Stimulated activated CD8-positive, alpha-beta memory T cell treated with anti-CD3 and anti-CD28 coated beads, Interleukin-12 subunit alpha, Interleukin-12 subunit beta, amount 100 ng/mL, for 24 hours (primary cell): ENCODE data around the gene SCYGR1.
"Not testable (repeated sequence)": the region's sequence is repeated elsewhere in the genome, so short reads cannot be mapped to it uniquely, and the experiment has no call there.

ENCODE experiments used
- DNase-seq: peaks from one replicate; pipeline ENCODE4 v3.0.0-alpha.2; 2020; ENCODE audit errors: extremely low read depth

Gene SCYGR1, protein sequence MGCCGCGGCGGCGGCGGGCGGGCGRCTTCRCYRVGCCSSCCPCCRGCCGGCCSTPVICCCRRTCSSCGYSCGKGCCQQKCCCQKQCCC

DNA sequence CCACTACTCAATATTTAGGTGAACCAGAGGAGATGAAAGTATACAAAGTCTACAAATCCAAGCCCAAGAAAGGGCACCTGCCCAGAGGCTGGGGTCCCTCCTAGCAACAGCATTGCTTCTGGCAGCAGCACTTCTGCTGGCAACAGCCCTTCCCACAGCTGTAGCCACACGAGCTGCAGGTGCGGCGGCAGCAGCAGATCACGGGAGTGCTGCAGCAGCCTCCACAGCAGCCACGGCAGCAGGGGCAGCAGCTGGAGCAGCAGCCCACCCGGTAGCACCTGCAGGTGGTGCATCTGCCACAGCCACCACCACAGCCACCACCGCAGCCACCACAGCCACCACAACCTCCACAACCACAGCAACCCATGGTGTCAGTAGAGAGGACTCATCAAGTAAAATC lies at the start of gene SCYGR1:
Gene SCYGR1 (minus strand): TSS at position 367 of the 400 bp plus-strand sequence. CDS start 0 bp downstream, at position 367.
- not testable (repeated sequence) for DNase-seq

DNA sequence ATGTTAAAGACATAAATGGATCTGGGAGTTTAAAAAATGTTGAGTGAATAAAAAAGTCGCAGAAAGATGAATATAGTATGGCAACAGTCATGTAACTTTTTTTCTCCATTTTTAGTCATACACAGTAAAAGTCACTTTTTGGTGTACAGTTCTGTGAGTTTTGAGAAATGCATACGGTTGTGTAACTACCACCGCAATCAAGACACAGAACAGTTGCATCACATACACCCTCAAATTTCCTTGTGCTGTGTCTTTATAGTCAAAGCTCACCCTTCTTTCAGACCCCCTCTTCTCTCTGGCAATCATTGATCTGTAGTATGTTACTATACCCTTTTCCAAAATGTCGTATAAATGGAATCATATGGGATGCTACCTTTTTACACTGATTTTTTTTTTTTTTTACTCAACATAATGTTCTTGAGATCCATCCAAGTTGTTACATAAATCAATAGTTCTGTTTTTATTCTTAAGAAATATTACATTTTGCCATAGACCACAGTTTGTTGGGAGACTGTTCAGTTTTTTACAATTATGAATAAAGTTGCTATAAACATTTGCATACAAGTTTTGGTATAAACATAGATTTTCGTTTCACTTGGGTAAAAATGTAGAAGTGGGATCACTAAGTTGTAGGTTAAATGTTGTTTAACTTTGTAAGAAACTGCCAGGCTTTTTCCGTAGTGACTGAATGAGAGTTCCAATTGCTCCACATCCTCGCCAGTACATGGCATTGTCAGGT lies 48.9 kb upstream of the SCYGR1 start:
- no peak for DNase-seq

DNA sequence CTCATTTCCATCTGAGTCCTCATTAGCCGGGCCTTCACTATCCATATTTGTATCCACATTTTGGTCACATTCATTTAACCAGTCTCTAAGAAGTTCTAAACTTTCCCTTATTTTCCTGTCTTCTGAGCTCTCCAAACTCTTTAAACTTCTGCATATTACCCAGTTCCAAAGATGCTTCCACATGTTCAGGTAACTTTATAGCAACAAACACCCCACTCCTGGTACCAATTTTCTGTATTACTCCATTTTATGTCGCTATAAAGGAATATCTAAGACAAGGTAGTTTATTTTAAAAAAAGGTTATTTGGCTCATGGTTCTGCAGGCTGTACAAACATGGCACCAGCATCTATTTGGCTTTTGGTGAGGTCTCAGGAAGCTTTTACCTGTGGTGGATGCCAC lies 45.4 kb upstream of the SCYGR1 start:
- DNase-seq: no peak

DNA sequence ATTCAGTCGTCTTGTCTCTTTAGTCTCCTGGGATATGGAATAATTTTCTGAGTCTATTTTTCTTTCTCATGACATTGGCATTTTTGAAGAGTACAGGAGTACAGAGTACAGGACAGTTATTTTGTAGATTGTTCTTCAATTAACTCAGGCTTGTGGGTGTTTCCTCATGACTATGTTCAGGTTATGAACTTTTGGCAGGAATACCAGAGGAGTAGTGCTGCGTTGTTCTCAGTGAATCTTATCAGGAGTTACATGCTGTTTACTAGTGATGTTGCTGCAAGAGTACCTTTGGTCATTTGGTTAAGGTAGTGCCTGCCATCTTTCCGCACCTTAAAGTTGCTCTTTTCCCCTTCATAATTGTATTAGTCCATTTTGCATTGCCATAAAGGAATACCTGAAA lies 42.9 kb upstream of the SCYGR1 start:
- DNase-seq: no peak

DNA sequence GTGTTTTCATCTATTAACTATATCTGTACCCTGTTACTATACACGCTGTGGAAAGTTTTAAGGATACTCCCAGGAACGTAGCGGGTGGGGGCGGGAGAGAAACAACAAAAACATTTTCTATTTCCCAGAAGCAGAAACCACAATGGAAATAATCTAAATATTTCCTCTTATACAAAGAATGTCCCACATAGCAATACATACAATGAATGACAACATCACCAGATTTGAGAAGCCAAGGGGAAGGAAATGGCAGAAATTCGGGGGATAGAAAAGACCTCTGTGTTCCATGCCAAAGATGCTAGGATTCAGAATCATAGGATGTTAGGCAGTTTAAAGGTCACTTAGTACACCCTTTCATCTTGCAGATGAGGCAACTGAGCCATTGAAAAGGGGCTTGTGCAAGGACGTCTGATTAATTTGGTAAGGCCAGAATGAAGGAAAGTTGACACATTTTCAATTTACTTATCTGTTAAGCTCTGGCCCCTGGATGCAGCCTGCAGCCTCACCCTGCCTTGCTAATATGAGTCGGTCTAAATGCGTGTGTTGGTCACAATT lies 41.1 kb upstream of the SCYGR1 start:
- DNase-seq: no peak

DNA sequence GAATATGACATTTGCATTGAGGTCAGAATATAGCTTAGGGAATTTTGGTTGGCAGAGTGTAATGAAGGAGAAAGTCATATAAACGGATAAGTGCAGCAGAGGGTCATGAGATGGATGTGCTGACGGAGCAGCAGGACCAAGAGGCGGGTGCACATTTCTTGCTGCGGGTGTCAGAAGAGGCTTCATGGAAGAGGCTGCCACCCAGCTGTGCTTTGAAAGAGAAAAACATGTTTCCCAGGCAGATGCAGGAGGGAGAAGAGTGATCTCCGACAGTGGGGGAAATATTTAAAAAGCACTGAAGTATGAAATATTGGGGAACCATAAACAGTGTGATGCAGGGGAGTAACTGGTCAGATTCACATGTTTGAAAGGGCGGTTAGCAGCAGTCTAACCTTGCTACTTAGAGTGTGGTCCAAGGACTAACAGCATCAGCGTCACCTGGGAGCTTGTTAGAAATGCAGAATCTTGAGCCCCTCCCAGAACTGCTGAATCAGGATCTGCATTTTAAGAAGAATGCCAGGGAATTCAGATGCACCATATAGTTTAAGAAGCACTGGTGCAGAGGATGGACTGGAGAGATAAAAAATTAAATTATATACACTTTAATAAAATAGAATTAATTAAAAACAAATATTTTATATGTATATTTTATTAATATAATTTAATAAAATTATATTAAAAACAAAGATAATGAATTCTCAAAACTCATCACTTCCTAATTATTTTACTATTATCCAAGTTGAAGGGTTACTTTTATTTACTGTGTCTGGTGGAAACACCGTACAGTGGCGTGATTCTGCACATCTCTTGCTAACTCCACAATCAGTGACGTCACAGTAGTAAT lies 36.1 kb upstream of the SCYGR1 start:
- no peak for DNase-seq

DNA sequence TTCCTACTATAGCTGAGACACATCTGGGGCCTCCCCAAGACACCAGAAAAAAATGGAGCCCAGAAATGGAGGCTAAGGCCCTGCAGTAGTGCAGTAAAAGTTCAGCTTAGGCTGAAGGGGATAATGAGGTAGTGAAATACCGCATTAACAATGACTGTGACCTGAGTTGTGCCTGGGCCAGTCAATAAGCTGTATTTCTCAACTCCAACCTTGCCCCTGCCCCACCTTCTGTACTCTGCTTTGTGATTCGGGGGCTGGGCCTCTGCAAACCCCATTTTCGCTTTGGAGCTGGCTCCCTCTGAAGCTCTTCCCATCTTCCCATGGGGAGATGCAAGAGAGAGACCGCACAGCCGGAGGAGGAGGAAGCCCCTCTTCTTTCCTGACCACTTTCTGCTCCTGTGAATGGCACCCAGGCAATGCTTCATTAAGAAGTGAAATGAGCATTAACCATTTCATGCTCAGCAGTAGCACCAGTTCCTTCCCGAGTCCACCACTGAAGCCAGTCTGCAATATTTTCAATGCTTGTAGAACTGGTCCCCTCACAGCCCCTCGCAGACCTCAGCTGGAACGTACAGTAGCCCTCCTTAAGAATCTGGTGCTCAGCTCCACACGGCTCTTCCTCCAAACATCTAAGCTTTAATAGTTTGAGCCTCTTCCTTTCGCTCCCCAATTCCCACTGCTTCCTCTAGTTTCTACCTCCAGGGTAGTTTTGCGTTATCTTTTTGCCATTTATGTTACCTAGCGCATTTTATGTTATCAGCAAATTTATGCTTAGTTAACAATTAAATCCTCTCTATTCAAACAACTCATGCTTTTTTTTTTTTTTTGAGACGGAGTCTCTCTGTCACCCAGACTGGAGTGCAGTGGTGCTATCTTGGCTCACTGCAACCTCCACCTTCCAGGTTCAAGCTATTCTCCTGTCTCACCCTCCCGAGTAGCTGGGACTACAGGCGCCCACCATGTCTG lies 32.6 kb upstream of the SCYGR1 start:
- no peak for DNase-seq

DNA sequence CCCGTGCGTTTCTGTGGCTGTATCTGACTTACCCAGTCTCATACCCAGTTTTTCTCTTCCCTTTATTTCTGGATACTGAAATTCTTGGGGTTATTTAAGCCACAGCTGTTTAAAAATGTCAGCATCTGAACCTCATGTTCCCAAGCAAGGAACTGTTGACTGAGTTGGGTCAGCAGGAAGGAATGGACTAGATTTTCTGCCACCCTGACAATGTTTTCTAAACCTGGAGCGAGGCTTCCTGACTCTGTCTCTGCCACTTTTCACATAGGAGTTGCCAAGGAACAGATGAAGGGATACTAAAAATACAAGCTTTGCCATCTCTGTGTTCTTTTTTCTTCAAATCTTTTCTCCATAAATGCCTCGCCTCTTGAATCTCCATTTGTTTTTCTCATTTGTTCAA lies 29.0 kb upstream of the SCYGR1 start:
- no peak for DNase-seq

DNA sequence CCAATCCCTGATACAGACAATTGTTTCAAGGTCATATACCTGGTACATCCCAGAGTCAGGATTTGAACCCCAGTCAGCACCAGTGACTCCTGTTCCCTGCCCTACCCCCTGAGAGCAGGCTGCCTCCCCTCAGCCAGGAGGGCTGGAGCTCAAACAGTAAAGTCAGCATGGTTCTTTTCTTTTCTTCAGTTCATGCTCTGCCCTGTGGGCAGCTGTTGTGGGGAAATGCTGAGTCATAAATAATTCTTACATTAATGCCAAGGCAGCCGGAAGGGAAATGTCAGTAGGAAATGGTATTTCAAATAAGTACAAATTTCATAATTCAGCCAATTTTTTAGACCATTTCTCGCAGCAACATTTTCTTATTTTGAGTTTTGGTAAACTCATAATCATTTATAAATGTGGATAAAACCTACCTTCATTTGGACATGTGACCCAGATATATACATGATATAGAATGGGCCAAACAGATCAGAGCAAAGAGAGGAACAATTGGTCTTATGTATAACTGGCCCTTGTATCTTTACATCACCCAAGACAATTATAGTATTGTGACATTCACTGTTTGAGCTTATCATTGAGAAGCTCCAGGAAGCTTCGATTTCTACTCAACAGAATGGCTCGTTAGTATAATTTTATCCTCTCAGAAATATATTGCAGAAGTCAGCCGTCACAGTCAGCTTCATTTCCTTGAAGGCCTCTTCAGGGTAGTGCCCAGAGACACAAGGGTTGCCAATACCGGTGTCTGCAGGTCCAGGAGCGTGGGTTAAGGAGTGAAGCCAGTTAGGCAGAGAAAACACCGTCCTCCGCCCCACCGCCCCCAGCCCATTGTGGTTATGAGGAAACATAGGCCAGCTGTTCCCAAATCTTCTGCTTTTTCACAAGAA lies 28.0 kb upstream of the SCYGR1 start:
- no peak for DNase-seq

DNA sequence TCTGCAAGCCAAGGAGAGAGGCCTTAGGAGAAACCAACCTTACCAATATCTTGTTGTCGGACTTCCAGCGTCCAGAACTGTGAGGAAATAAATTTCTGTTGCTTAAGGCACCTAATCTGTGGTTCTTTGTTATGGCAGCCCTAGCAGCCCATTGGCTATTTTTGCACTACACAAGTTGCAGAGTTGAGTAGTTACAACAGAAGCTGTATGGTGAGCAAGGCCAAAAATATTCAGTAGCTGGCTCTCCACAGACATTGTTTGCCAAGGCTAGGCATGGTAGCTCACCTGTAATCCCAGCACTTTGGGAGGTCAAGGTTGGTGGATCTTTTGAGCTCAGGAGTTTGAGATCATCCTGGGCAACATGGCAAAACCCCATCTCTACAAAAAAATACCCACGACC lies 27.1 kb upstream of the SCYGR1 start:
- DNase-seq: no peak

DNA sequence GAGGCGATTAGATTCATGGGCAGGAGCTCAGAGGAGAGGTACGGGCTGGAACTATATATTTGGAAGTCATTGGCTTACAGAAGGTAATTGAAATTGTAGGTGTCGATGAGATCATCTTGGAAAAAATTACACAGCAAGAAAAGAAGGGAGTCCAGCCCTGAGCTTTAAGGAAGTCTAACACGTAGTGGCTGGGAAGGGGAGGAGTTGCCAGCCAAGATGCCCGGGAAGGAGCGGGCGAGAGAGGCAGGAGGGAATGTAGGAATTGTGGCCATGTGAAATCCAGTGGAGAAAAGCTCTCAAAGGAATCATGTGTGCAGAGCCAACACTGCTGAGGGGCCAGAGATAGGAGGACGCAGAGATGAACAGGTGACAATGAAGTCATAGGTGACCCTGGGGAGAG lies 25.6 kb upstream of the SCYGR1 start:
- DNase-seq: no peak

DNA sequence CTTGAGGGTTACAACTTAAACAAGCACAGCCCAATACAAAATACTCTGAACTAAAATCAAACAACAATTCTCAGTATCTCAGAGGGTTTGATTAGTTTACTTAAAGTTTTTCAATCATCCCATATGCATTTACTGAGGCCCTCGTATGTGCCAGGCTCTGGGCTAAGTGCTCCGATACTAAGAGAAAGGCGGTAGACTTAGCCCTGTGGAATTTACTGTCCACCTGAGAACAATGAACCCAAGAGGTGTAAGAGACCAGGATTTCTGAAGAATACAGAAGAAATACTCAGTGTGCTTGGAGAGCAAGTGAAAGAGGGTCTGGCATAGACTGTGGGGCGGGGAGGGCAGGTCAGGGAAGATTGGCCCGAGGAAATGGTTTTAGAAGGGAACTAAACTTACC lies 25.1 kb upstream of the SCYGR1 start:
- no peak for DNase-seq

DNA sequence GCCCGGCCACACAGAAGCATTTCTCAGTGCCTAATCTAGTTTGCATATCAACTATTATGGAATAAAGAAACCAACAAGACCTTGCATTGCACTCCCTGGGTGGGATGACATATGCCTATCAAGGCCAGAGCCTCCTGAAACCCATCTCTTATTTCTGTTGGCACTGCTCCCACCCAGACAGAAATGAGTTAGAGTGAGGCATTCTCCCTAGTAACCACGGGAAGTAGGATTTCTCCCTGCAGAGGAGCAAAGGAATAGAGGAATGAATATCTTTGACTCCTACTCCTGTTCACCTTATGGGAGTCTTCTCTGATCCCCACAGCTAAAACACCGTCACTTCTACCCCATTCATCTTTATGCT lies 24.2 kb upstream of the SCYGR1 start:
- no peak for DNase-seq

DNA sequence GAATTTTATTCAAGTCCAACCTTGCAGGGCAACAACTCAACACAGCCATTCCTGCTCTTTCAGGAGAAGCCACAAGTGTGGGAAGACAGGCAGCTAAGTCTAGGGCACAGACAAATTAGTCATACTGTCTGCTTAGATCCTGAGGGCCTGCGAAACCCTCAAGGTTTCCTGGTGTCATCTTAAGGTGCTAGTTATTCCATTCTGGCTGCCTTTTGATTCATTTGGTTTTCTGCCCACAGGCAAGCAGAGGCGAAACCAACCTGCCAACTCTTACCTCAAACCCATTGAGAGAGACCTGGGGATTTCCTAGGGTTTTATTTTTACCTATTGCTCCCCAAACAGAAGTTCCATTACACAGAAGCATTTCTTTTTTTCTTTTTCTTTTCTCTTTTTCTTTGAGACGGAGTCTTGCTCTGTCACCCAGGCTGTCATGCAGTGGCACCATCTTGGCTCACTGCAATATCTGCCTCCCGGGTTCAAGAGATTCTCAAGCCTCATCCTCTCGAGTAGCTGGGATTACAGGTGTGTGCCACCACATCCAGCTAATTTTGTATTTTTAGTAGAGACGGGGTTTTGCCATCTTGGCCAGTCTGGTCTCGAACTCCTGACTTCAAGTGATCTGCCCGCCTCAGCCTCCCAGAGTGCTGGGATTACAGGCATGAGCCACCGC lies 23.7 kb upstream of the SCYGR1 start:
- peak; percentile 9 for DNase-seq

DNA sequence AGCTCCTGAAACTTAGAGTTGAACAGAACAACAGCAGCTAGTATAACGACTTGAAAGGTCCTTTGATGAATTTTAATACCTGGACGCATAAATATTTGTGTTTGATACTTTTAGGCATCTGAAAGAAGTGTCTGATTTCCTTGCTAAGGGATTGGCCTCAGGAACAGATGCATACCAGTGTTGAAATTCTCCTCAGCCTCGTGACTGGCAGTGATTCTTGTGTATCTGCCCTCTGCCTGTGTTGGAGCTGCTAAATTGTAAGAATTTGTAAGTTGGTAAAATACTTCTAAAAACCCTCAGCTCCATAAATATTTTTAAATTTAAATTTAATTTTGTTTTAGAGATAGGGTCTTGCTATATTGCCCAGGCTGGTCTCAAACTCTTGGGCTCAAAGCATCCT lies 22.4 kb upstream of the SCYGR1 start:
- DNase-seq: no peak

DNA sequence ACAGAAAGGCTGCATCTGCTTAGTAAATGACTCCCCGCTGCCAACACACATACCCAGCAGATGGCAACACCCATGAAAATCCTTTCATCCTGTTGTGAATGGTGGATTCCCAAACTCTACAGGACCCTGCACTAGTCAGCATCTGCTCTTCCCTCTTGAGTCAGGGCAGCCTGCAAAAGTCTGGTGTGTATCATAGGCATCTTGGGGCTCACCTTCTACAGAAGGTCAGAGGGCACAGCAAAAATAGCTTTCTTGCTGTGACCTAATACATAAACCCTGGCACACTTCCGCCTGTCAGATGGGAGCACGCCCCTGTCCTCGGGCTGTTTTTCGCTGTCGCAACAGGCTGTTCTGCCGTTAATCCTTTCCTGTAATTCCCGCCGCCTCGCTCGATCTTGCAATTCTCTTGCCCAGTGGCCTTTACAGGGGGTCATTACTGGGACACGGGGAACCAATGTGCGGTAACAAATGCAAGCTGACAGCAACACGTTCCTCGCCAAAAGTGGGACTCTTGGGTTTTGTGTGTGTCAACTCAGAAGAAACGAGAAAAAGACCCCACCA lies 19.9 kb upstream of the SCYGR1 start:
- DNase-seq: no peak

DNA sequence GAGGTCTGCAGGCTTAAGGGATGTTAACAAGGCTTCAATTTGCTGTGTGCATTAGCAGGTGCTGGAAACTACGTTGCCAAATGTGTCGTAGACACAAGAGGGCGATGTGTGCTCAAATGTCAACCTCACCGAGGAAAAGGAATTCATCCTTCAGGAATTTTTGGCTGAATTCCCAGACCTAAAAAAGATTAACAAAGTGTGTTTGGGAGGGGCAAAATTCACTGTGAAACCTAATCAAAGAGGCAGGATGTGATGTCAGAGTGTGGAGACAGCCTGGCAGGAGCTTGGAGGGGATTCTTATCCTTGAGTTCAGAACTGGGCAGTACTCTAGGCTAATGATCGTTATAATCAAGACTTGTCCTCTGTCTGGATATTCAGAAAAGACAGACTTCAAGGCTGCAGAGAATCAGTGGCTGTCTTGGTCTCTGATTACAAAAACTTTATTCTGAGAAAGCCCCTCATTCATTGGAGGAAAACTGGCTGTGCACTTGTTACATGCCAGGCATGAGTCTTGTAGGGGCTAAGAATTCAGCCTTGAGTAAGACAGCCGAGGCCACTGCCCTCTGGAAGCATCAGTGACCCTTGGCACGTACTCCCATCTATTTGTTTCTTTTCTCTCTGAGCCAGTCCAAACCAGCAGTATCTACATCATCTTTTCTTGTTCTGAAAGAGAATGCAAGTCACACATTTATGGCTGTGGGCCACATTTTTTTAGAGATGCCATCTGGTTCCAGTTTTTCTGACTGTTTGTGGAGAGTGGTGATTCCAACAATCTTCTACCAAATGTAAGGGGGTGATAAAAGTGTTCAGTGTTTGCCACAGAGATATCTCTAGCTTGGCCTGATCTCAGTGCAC lies 18.7 kb upstream of the SCYGR1 start:
- DNase-seq: no peak

DNA sequence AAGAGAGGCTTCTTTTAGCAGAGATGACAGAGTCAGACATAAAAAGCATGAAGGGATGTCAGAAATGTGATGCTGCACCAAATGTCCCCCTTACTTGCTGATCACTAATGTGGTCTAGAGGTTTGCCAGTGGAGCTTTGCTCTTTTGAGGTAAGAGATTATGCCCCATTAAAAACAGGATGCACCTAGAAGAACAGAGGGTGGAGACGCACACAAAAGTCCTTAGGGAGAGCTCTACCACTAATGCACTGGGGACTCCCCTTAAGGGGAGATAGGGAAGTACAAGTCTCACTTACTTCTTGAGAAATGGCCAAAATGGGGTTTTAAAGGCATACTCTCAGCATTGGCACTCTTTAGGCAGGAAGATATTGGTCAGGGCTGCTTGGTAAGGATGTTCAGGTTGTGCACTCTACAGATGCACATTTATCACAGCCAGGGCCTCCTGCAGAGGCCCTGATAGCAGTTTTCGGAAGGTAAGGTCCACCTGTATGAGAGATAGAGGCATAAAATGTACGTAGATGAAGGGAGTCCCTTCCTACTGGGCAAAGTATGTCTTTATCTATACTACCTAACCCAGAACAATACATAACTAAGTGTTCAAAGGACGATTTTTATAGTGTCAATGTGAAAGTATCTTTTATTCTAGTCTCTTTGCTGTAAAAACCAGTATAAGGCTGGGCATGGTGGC lies 17.0 kb upstream of the SCYGR1 start:
- DNase-seq: no peak
